HEK293T (cell line): ENCODE data around the gene SERINC3.

Experiments used
- CTCF ChIA-PET: fragments of 350-600 bp; formaldehyde crosslinking; extraction: SDS; loops from one replicate; lab custom pipeline; 2021; ENCODE audit warnings: antibody characterized with exemption, inconsistent platforms; lab: Yijun Ruan, JAX
- POLR2A ChIA-PET: fragments of 350-600 bp; formaldehyde crosslinking; extraction: SDS; loops from one replicate; lab custom pipeline; 2020; ENCODE audit warnings: antibody characterized with exemption, inconsistent platforms; lab: Yijun Ruan, JAX
- DNase-seq: peaks from one replicate; pipeline ENCODE4 v3.0.0; 2012; ENCODE audit warnings: mixed read lengths; ENCODE audit errors: extremely low spot score
- ARNT ChIP-seq: fragments of 450-650 bp; IDR thresholded peaks from 2 replicates; pipeline ENCODE4 v1.6.1; 2017; ENCODE audit warnings: mild to moderate bottlenecking
- BHLHE40 ChIP-seq: fragments of 450-650 bp; IDR thresholded peaks from 2 replicates; pipeline ENCODE4 v1.6.1; 2016; ENCODE audit warnings: mild to moderate bottlenecking, moderate library complexity, borderline replicate concordance
- CTBP1 ChIP-seq: fragments of 450-650 bp; IDR thresholded peaks from 2 replicates; pipeline ENCODE4 v1.6.1; 2016; ENCODE audit warnings: borderline replicate concordance
- ELF4 ChIP-seq: fragments of 450-650 bp; IDR thresholded peaks from 2 replicates; pipeline ENCODE4 v1.6.1; 2017; ENCODE audit warnings: antibody characterized with exemption
- FOXA1 ChIP-seq: fragments of 450-650 bp; IDR thresholded peaks from 2 replicates; pipeline ENCODE4 v1.6.1; 2016; ENCODE audit warnings: mild to moderate bottlenecking
- FOXK2 ChIP-seq: fragments of 450-650 bp; IDR thresholded peaks from 2 replicates; pipeline ENCODE4 v1.6.1; 2016; ENCODE audit warnings: mild to moderate bottlenecking
- FOXM1 ChIP-seq: fragments of 450-650 bp; IDR thresholded peaks from 2 replicates; pipeline ENCODE4 v1.6.1; 2017; ENCODE audit warnings: mild to moderate bottlenecking, borderline replicate concordance
- HDGF ChIP-seq: fragments of 450-650 bp; IDR thresholded peaks from 2 replicates; pipeline ENCODE4 v1.6.1; 2017; ENCODE audit warnings: antibody characterized with exemption, borderline replicate concordance
- L3MBTL2 ChIP-seq: fragments of 450-650 bp; conservative IDR thresholded peaks from 2 replicates; pipeline ENCODE4 v1.6.1; 2016; ENCODE audit warnings: mild to moderate bottlenecking
- LEF1 ChIP-seq: fragments of 450-650 bp; IDR thresholded peaks from 2 replicates; pipeline ENCODE4 v1.6.1; 2017; ENCODE audit warnings: mild to moderate bottlenecking, borderline replicate concordance
- NFRKB ChIP-seq: fragments of 450-650 bp; IDR thresholded peaks from 2 replicates; pipeline ENCODE4 v1.6.1; 2016; ENCODE audit warnings: mild to moderate bottlenecking, moderate library complexity
- PKNOX1 ChIP-seq: fragments of 450-650 bp; IDR thresholded peaks from 2 replicates; pipeline ENCODE4 v1.6.1; 2016
- SP1 ChIP-seq: fragments of 450-650 bp; IDR thresholded peaks from 2 replicates; pipeline ENCODE4 v1.6.1; 2017
- SUZ12 ChIP-seq: fragments of 450-650 bp; IDR thresholded peaks from 2 replicates; pipeline ENCODE4 v1.6.1; 2016; ENCODE audit warnings: mild to moderate bottlenecking
- TARDBP ChIP-seq: fragments of 450-650 bp; IDR thresholded peaks from 2 replicates; pipeline ENCODE4 v1.6.1; 2016
- ZNF384 ChIP-seq: fragments of 450-650 bp; IDR thresholded peaks from 2 replicates; pipeline ENCODE4 v1.6.1; 2016

The SERINC3 gene

GRCh38 chr20:44500221-44500620 is 21.6 kb downstream of the SERINC3 start:
- CTCF ChIA-PET = no interaction called here

GRCh38 chr20:44497761-44498160 is 24.1 kb downstream of the SERINC3 start:
- TF ChIP-seq PKNOX1 (peak; percentile 26; the same call in 1 of the 2 replicates), ARNT (no peak)
- POLR2A ChIA-PET = no interaction called here
- CTCF ChIA-PET = no interaction called here
- DNase-seq = no peak

More at GRCh38 chr20:44500221-44500620, 21.6 kb downstream of the SERINC3 start:
- TF ChIP-seq BHLHE40 (no peak), HDGF (no peak), TARDBP (no peak), ELF4 (no peak), FOXK2 (no peak), SUZ12 (no peak), NFRKB (no peak), ZNF384 (no peak)
- DNase-seq = no peak
- POLR2A ChIA-PET = no interaction called here

- ChIA-PET CTCF (no interaction called here), POLR2A (no interaction called here)
These were observed 24.9 kb downstream of the SERINC3 start for GRCh38 chr20:44496976-44497375.

GRCh38 chr20:44495802-44496481 is 25.9 kb downstream of the SERINC3 start:
- TF ChIP-seq ARNT = no peak
- no peak for DNase-seq
- ChIA-PET CTCF (no interaction called here), POLR2A (no interaction called here)

More at GRCh38 chr20:44496976-44497375, 24.9 kb downstream of the SERINC3 start:
- TF ChIP-seq SUZ12 (no peak), LEF1 (no peak), BHLHE40 (no peak), FOXK2 (no peak), ELF4 (no peak), ARNT (no peak), FOXA1 (no peak), HDGF (no peak), FOXM1 (no peak), CTBP1 (no peak), TARDBP (no peak), ZNF384 (no peak), SP1 (no peak), NFRKB (no peak), PKNOX1 (no peak), L3MBTL2 (no peak)
- DNase-seq = no peak

- no peak for TF ChIP-seq LEF1
- no peak for TF ChIP-seq FOXA1
- no peak for TF ChIP-seq TARDBP
- no peak for TF ChIP-seq ZNF384
- no peak for TF ChIP-seq SUZ12
- no peak for TF ChIP-seq FOXM1
- TF ChIP-seq SP1 = no peak
- TF ChIP-seq FOXK2 = no peak
- TF ChIP-seq HDGF = no peak
- no peak for TF ChIP-seq ARNT
- no peak for TF ChIP-seq PKNOX1
- ChIA-PET POLR2A (no interaction called here), CTCF (no interaction called here)
- no peak for DNase-seq
These were observed 26.6 kb downstream of the SERINC3 start for GRCh38 chr20:44495257-44495656.

- ChIA-PET POLR2A (no interaction called here), CTCF (no interaction called here)
- no peak for TF ChIP-seq NFRKB
- no peak for TF ChIP-seq FOXA1
- no peak for TF ChIP-seq SUZ12
- TF ChIP-seq HDGF = no peak
- TF ChIP-seq CTBP1 = no peak
- no peak for TF ChIP-seq L3MBTL2
- no peak for TF ChIP-seq FOXK2
- no peak for TF ChIP-seq LEF1
- no peak for TF ChIP-seq ZNF384
- TF ChIP-seq BHLHE40 = no peak
- TF ChIP-seq ELF4 = no peak
- TF ChIP-seq TARDBP = no peak
- TF ChIP-seq FOXM1 = no peak
- no peak for TF ChIP-seq SP1
- no peak for TF ChIP-seq ARNT
- no peak for TF ChIP-seq PKNOX1
- DNase-seq = no peak
These were observed 27.2 kb downstream of the SERINC3 start for GRCh38 chr20:44494681-44495080.
